Embryonic facial prominence (tissue), 1 donor: ENCODE results near the gene CMSS1.

Source experiments
- DNase-seq: peaks from one replicate; pipeline ENCODE4 v3.0.0-alpha.2; 2016; ENCODE audit errors: extremely low spot score

The CMSS1 gene

DNA sequence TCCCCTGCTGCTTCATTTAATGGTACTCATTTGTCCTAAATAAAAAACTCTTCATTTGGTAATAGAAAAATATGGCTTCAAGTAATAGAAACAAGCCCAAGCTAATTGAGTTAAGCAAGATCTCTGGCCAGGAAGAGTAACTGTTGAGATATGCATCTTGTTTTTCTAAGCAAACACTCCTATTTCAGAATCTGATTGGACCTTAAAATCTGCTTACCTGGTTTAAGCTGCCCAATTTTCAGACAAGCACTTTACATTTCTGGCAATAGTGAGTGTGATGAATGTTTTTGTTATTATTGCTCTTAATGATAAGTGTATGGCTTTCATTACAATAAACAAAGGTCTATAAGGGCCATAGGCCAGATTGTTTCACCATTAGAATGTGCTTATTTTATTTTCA, 86.2 kb downstream of the CMSS1 start:
- no peak for DNase-seq

DNA sequence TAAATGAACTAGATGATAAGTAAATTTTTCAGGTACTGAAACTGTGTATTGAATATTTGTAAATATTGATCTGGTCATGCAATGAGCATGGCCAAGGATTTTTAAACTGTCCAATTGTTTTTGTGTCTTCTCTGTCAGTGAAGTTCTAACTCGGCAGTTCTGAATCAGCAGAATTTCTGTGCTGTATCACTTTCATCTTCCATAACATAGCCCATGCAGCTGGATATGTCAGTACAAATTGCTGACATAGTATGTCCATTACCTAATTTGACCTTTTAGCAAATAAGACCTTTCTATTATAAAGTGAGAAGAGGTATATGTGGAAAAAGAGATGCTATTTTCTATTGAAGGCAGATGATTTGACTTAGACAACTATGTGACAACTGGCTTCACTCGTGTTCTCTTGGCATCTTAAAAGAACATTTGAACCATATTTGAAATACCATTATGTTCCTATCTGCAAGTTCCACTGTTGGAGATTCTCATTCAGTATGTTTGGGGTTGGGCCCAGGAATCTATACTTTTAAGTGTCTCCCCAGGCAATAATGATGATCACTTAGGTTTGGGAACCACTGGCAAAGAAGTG, 90.4 kb downstream of the CMSS1 start:
- no peak for DNase-seq

DNA sequence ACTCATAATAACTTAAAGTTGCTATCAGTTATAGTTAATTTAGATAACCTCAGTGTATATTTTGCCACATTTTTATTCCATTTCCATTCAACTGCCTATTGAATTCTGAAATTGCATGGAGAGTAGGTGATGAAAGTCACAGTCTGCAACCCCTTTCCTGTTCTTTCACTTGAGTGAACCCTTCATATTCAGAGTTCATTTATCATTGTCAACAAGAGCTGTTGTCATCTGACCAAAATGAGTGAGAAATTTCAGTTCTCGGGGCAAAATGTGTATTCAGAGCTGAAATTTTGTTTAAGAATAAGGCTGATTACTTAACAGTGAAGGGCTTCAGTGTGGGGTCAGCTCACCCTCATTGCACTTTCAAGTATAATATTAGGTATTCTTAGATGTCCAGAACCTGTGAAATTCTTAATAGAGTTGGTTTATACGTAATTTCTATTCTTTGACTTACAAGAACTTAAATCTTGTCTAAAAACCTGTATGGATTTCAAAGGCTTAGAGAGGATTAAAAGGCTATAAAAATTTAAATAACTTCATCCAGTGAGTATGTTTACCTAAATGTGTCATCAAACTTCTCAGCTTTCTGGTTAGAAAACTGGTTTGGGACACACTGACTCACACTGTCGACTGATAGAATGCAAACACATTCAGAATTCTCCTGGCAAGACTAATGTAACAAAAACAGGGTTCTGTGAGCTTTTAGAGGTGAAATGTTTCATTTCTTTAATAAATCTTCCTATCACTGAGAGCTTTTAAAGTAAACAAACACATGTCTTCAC, 92.2 kb downstream of the CMSS1 start:
- no peak for DNase-seq

DNA sequence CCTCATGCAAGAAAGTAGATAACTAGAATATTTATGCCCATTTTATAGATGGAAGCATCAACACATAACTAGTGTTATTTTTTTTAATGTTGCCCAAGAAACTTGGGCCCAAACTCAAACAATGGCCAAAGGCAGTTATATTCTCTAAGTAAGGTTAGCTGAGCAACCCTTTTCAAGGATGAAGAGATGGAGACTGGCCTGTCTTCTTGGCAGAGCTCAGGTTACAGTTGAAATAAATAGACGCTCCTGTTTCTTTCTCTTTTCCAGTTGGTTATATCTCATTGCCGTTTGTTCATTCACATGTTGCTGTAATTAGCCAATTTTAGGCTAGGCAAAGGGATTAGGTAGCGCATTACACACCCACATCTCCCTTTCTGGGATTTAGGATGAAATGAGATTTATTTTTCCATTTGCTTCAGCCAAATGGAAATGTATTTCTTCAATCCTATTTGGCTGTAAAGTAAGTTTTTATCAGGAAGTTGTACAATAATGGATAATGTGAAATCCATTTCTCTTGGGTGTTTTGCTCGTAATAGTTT, 93.2 kb downstream of the CMSS1 start:
- DNase-seq = no peak

DNA sequence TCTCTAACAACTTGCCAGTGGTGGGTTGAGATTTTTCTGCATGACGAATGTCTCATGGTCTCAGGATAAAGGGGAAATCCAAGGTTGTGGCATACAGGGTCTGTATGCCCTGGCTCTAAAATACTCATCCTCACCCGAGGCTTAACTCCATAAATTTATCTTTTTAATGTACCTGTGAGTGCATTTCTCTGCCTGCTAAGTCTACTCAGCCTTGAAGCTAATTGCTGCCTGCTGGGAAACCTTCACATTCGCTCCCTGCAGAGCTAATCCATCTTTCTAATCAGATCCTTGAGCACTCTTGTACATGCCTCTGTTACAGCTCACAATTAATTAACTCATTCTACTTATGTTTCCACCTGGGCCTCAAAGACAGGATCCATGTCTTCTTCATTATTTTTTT, 93.8 kb downstream of the CMSS1 start:
- DNase-seq = no peak

DNA sequence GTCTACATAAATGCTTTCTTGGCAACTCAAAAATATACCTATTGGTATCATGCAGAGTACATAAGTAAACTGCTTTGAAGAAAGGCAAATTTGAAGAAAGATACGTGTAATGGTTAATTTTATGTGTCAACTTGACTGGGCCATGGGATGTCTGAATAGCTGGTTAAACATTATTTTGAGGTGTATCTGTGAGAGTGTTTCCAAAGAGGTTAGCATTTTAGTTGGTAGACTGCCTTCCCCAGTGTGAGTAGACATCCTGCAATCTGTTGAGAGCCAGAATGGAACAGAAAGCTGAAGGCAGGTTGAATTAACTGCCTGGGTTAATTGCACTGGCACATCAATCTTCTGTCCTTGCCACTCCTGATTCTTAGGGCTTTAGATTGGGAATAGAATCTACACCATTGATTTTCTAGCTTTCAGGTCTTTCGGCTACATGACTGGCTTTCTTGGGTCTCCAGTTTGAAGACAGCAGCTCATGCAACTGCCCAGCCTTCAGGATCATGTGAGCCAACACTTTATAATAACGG, 98.3 kb downstream of the CMSS1 start:
- no peak for DNase-seq

DNA sequence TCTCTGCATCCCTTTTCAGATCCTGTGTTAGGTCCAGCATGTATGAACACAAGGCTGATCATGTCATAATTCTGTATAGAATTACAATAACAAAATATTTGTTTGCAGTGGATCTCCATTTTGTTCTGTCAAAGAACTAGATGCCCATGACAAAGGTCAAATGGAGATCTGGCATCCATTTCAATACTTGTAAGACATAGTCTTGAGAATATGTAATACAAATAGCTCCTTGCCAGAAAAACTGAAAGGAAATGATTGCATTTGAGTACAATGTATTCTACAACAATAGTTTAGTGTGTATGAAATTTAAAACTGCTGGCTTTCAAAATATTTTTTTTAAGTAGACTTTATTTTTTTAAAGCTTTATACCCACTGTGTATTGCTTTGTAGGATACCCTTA, 101.1 kb downstream of the CMSS1 start:
- DNase-seq = no peak

DNA sequence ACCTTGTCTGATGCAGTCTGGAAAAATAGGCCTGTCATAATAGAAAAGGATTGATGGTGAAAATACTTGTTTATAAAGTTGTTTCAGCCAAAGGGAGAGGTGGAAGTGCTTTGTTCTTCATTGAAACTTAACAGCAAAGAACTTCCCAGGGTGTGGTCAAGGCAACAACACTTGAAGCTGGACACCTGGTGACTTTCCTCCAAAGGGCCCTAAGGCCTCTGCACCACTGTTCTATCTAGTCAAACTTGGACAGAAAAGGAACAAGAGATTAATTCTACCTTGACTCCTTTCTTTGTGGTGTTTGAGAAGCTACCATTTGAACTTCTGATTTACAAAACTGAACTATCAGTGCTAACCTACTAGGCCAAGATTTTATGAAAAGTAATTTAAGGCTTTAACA, 102.0 kb downstream of the CMSS1 start:
- no peak for DNase-seq

DNA sequence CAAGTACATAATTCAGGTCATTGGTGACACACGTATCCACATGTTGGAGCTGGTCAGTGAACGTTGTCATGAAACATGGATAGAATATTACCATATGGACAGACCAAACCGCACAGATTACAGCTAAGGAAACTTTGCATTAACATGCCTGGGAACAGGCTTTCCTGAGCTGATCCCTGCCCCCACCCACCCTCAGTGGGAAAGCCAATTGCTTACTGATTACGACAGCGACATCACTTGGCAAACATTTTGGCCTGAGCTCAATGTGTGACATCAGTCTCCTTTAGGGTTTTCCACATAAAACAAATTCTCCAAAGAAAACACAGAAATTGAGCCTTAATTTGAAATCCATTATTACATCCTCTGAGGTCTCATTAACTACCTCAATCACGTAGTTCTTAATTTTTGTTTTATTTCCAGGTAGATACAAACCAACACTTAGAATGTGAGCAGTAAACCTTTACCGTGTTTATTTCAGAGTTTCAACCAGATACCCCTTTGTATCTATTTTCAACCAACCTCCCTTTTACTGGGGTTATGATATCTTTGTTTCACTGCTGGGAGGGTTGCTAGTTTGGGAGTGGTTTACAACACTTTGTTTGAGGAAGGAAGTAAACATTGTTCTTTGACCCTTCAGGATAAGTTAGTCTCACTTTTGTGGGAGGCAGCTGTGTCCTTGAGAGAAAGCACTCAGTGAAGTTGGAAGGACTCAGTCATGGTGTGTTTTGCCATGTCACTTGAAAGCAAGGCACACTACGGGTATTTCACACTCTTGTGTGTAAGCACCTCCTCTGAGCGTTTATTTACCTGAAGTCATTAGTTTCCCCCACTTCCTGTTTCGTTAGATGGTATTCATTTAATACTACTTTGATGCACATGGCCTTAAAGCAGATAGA, 103.1 kb downstream of the CMSS1 start:
- DNase-seq = no peak

DNA sequence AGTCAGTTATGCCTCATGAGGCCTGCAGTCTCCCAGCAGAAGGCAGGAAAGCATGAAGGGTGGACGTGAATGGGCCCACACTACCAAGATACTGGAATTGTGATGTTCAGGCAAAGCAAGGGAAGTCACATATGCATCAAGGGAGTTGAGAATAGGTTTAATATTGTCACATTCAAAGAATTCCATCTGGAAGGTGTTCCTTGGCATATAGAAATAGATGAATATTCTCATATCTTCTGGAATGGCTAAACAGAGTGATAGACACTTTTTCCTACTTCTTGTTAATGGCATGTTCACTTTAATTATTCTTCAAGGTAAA, 103.7 kb downstream of the CMSS1 start:
- DNase-seq = no peak

DNA sequence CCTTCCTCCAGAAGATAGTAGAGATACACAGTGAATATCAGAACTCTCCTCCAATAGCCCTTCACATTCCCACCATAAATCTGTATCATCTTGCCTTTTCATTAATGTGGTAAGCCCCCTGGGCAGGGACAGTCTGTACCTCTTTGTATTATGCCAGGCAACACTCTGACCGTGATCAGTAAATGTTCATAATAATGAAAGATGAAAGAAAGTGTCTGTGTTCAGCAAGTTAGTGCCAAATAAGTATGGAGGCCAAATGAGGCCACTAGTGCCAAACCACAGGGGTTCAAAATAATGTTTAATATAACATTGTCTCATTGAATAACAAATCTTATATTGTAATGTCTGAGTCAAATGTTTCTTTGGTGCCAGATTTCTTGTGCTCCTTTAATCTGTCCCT, 104.3 kb downstream of the CMSS1 start:
- DNase-seq = no peak

DNA sequence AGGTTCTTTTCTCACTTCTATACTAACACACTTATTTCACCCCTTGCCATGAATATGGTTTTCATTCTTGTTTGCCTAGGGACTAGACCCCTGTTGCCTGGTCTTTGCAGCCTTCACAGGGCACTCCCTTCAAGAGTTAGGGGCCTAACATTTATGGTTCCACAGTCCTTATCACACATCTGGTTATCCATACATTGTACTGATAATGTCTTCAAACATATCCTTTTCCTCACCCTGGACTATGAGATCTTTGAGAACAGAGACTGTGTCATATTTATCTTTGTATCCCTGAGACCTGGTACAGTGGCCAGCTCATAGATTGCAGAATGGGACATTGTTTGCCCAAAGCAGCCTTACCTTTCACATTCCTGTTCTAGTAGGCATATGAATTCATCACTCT, 106.2 kb downstream of the CMSS1 start:
- DNase-seq = no peak

DNA sequence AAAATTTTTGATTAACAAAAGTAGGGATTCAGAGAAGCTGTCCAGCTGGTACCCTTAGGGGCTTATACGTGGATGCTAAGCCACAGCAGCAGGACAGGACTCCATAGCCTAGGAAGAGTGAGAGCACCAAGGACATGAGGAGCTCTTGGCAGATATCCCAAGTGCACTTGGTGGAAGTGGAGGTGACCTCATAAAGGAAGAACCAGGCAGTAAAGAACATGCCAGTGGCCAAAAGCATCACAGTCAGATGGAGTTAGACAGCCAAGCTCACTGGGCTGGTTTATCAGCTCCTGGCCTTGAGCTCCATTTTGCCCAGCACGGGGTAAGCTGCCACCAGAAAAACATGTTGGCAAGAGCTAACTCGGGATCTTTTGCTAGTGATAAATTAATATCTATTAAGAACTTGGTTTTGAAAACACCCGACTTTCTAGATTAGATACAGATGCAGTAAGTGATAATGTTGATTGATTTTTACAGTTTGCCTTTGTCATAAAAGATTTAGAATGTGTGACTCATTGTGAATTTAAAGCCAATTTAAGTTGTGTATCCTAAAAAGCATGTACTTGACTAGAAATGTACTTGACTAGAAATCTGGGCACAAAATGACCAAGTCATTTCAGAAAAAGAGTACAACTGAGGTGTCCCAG, 108.0 kb downstream of the CMSS1 start:
- DNase-seq = no peak

DNA sequence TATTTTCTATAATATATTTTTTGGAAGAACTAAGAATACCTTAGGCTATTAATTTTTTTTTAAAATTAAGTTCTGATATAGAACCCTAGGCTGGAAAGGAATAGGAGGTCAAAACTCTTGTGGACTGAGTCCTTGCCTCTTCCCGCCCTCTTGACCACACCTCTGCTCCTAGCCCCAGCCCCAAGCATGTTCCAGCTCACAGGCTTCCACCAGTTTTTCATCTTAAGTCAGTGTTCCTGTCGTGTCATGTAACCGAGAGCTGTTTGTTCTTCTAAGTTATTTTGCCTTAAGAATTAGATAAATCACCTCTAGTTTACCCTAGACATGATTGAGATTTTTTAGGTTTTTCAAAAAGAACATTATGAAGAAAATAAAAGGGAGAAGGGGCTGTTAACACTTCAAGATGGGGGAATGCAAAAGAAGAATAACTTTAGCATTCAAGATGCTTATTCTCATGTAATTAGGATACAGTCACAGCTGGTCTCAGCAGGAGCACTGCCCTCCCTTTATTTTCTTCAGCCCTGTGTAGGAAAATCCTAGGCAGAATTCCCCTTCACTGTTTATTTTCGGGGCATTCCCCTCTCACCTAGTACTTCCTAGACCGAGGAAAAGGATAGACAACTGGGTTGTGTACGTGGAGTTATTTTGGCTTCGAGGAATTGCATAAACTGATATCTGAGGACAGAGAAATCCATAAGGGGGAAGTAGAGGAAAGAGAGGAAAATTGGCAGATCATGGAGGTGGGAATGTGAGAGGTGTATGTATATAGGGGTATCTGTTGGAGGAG, 110.2 kb downstream of the CMSS1 start:
- DNase-seq = no peak

DNA sequence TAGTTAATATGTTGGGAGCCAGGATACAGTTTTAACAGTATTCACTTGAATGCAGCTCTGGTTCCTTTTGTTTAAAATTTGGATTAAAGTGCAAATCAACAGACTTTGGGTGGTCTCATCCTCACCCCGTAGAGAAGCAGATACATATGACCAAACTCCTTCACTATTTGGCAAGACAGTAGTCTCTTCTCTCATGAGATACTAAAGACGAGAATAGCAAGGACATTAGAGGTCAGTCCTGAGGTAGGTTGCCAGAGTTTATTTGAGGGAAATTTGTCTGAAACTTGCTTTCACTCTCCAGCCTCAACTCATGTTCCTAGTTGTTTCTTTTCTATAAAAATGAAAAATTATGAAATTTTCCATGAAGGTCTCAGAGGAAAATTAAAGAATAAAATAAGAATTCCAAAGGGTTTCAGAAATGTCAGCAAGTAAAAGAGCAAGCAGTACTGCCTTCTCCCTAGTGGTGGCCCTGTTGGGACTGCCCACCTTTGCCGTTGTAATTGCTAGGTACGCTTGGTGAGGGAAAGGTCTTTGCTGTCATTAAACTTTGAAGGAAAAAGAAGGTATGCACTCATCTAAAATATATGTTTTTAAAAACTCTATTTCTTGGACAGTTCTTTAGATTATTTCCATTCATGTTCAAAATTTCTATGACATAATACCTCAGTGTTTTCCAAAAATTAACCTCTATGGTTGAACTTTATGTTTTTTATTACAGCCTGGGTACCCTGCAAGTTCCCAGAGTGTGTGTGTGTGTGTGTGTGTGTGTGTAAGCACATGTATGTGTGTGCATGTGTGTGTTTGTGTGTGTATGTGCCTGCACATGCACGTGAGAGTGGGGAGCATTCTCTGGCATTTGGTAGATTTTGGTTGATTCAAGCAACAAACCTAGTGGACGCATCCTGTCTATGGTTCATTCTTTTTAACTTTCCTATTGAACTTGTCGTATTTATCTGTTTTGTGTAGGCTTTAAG, 111.4 kb downstream of the CMSS1 start:
- DNase-seq = no peak

DNA sequence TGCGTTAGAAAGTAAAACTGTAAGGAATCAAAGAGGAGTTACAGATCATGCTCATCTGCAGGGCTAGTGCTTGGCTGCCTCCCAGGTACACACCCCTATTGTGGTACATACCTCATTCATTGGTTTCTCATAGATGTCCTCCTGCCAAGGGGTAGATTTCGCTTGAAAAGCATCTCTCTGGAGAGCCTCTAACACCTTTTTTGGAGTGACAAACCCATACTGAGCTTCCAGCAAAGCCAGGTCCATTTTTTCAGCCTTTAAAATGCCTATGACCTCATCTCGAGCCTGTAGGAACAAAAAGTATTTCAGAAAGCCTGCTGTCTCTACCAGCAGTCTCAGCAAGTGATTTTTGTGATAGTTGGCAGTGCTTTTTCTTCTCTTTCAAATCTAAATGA, 112.1 kb downstream of the CMSS1 start:
- DNase-seq = no peak

DNA sequence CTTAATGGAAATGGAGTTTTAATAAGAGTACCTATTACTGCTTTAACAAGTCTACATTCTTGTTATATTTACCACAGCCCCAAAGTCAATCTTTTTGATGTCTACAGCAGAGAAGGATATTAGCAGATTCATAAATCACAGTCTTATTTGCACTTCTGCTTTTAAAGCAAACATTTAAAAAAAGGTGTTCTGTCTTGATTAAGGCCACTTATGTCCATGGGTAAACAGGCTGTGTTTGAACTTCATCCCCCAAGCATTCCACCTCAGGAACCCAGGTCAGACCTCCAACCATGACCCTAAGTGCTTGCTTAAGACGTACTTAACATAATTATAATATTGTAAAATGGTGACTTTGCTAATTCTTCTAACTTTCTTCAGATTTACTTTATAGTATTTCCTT, 113.4 kb downstream of the CMSS1 start:
- no peak for DNase-seq

DNA sequence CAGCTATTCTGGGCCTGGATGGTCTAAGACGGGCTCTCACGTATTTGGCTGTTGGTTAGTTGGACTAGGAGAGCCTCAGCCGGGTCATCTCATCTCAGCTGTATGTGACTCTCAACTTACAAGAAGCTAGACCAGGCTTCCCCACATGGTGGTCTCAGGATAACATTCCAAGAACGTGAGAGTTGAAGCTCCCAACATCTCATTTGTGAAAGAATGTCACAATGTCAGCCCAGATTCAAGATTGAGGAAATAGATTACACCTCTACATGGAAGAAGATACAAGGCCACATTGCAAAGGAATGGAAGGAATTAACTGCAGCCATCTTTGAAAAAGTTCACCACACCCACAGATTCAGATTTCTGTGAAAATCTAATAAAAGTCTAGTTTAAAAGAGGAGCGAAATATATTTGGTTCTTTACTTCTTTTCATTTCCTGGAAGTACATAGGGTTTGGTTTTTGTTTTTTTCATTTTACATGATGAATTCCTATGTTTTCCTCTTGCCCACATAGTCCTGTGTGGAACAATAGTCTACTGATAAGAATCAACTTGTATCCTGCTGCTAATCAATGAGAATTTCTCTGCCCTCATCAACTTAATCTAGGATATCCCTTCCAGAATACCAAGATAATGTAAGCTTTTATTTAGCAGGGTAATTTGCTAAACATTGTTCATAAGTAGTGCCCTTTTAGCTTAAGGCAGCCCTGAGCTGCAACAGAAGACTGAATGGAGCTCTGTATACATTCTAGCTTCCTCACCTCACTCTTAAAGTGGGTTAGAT, 116.5 kb downstream of the CMSS1 start:
- no peak for DNase-seq
